HG03378 (cell line): Measurements from ENCODE around the gene ZC2HC1B.
"Not testable (repeated sequence)": the region's sequence is repeated elsewhere in the genome, so short reads cannot be mapped to it uniquely, and the experiment has no call there.

ENCODE experiments used
- ATAC-seq: cut with Tn5 transposase; IDR thresholded peaks from one replicate; pipeline ENCODE4 v1.9.1; 2021; ENCODE audit warnings: mild to moderate bottlenecking, moderate library complexity; ENCODE audit not compliant: unreplicated experiment

The ZC2HC1B gene

GRCh38 chr6:143868808-143869207 lies 4.5 kb downstream of the ZC2HC1B start:
- not testable (repeated sequence) for ATAC-seq

GRCh38 chr6:143871202-143871730 lies 7.0 kb downstream of the ZC2HC1B start:
- not testable (repeated sequence) for ATAC-seq

GRCh38 chr6:143872201-143872600 lies 7.9 kb downstream of the ZC2HC1B start:
- ATAC-seq, result peak; percentile 96

- not testable (repeated sequence) for ATAC-seq
Measured at GRCh38 chr6:143873600-143873999, 9.3 kb downstream of the ZC2HC1B start.

GRCh38 chr6:143874503-143874902 lies 10.2 kb downstream of the ZC2HC1B start:
- ATAC-seq, result not testable (repeated sequence)

- no peak for ATAC-seq
Measured at GRCh38 chr6:143877584-143878271, 13.5 kb downstream of the ZC2HC1B start.

GRCh38 chr6:143878272-143878760 lies 14.0 kb downstream of the ZC2HC1B start:
- no peak for ATAC-seq

- no peak for ATAC-seq
Measured at GRCh38 chr6:143880412-143880811, 16.1 kb downstream of the ZC2HC1B start.

GRCh38 chr6:143882401-143882930 lies 18.2 kb downstream of the ZC2HC1B start:
- no peak for ATAC-seq

GRCh38 chr6:143884216-143884900 lies 20.1 kb downstream of the ZC2HC1B start:
- ATAC-seq, result no peak

- ATAC-seq, result no peak
Measured at GRCh38 chr6:143885116-143885515, 20.8 kb downstream of the ZC2HC1B start.

- ATAC-seq, result no peak
Measured at GRCh38 chr6:143894655-143895054, 30.4 kb downstream of the ZC2HC1B start.

GRCh38 chr6:143896126-143896860 lies 32.0 kb downstream of the ZC2HC1B start:
- ATAC-seq, result no peak

GRCh38 chr6:143900358-143900757 lies 36.1 kb downstream of the ZC2HC1B start:
- ATAC-seq, result no peak

- ATAC-seq, result peak; percentile 99
Measured at GRCh38 chr6:143901885-143902750, 37.8 kb downstream of the ZC2HC1B start.

GRCh38 chr6:143902827-143903226 lies 38.6 kb downstream of the ZC2HC1B start:
- no peak for ATAC-seq

- ATAC-seq, result no peak
Measured at GRCh38 chr6:143911028-143911427, 46.8 kb downstream of the ZC2HC1B start.

GRCh38 chr6:143912671-143913070 lies 48.4 kb downstream of the ZC2HC1B start:
- ATAC-seq, result no peak

- ATAC-seq, result not testable (repeated sequence)
Measured at GRCh38 chr6:143917026-143917425, 52.8 kb downstream of the ZC2HC1B start.

GRCh38 chr6:143928853-143929252 lies 64.6 kb downstream of the ZC2HC1B start:
- no peak for ATAC-seq
